Adrenal gland (tissue), 5 donors: ENCODE data around the gene GRK1.

Experiments used
- CTCF ChIP-seq, 6 experiments: fragments of 450-650 bp in 4 of 6; fragments of 200-600 bp in 2 of 6; sonication (generic) in 1 of 6; IDR thresholded peaks; 1 replicate in 5 of 6; 2 replicates in 1 of 6; pipeline versions ENCODE4 v1.5.1 to v1.8.0; 2016 to 2021; ENCODE audit warnings: antibody characterized with exemption in 6 of 6, mild to moderate bottlenecking in 2 of 6, moderate library complexity in 1 of 6
- POLR2A ChIP-seq, 2 donors: fragments of 450-650 bp; IDR thresholded peaks; one replicate each; pipeline ENCODE4 v1.6.1; 2017; ENCODE audit warnings: antibody characterized with exemption in 2 of 2, mild to moderate bottlenecking in 2 of 2, moderate library complexity in 1 of 2
- donor health status: DM: no; HTN: no; CAD: no.

- TF ChIP-seq CTCF (IDR thresholded peaks at IDR 0.05) (no peak), POLR2A (IDR thresholded peaks at IDR 0.05) (no peak)
Observed at GRCh38 chr13:113763254-113763653, 96.2 kb downstream of the GRK1 start.
